Dermis blood vessel endothelial cell (primary cell): ENCODE results near the gene NDEL1. TPM values are rescaled to one million over a fixed set of nuclear protein-coding genes. Genes with fewer than 3 reads are reported as not detected.
A peak's percentile ranks its signal among the peaks of the same experiment; 100 is the strongest.
"Not testable (repeated sequence)": the region's sequence is repeated elsewhere in the genome, so short reads cannot be mapped to it uniquely, and the experiment has no call there.

Source experiments
- DNase-seq: peaks from one replicate; pipeline ENCODE4 v3.0.0; 2010
- total RNA-seq: library from RNA; depleted of rRNA; stranded (reverse); fragments of >200 nt; gene quantifications from 2 replicates; pipeline ENCODE4 v1.2.3, GENCODE V29; 2014

NDEL1 gene
- total RNA-seq: 34.5 and 47.6 TPM in 2 replicates

GRCh38 chr17:8435245-8436168, at the start of gene NDEL1:
Gene NDEL1, plus strand, starts transcription at chr17:8435884. Its CDS starts 8,388 bp downstream, at chr17:8444272.
- peak; percentile 99 for DNase-seq

GRCh38 chr17:8386841-8387240, 48.8 kb upstream of the NDEL1 start:
- no peak for DNase-seq

- DNase-seq: no peak
Observed at GRCh38 chr17:8387914-8388651, 47.6 kb upstream of the NDEL1 start.

- no peak for DNase-seq
Observed at GRCh38 chr17:8391711-8392110, 44.0 kb upstream of the NDEL1 start.

- no peak for DNase-seq
Observed at GRCh38 chr17:8392274-8392673, 43.4 kb upstream of the NDEL1 start.

GRCh38 chr17:8392674-8393469, 42.8 kb upstream of the NDEL1 start:
- no peak for DNase-seq

GRCh38 chr17:8393470-8394231, 42.0 kb upstream of the NDEL1 start:
- DNase-seq: peak; percentile 26

- not testable (repeated sequence) for DNase-seq
Observed at GRCh38 chr17:8394497-8394896, 41.2 kb upstream of the NDEL1 start.

- no peak for DNase-seq
Observed at GRCh38 chr17:8397636-8398035, 38.0 kb upstream of the NDEL1 start, which contains the start of gene RNF222. Gene RNF222, minus strand, starts transcription at chr17:8397827. Its CDS starts 4,366 bp downstream, at chr17:8393461.

- no peak for DNase-seq
Observed at GRCh38 chr17:8398980-8399379, 36.7 kb upstream of the NDEL1 start.

GRCh38 chr17:8401107-8401506, 34.6 kb upstream of the NDEL1 start:
- no peak for DNase-seq

GRCh38 chr17:8402921-8403536, 32.7 kb upstream of the NDEL1 start:
- peak; percentile 34 for DNase-seq

- DNase-seq: no peak
Observed at GRCh38 chr17:8405499-8406016, 30.1 kb upstream of the NDEL1 start.

GRCh38 chr17:8406174-8406573, 29.5 kb upstream of the NDEL1 start:
- DNase-seq: no peak

- no peak for DNase-seq
Observed at GRCh38 chr17:8408371-8408770, 27.3 kb upstream of the NDEL1 start.

- peak; percentile 93 for DNase-seq
Observed at GRCh38 chr17:8409966-8410882, 25.5 kb upstream of the NDEL1 start.

- DNase-seq: no peak
Observed at GRCh38 chr17:8410883-8411238, 24.8 kb upstream of the NDEL1 start.

GRCh38 chr17:8412089-8412488, 23.6 kb upstream of the NDEL1 start:
- DNase-seq: no peak

- DNase-seq: no peak
Observed at GRCh38 chr17:8413328-8413727, 22.4 kb upstream of the NDEL1 start.

- DNase-seq: no peak
Observed at GRCh38 chr17:8413938-8414337, 21.7 kb upstream of the NDEL1 start.
